Naive thymus-derived CD4-positive, alpha-beta T cell (primary cell): ENCODE data around the gene ADRM1. TPM values are rescaled to one million over a fixed set of nuclear protein-coding genes. Genes with fewer than 3 reads are reported as not detected.

Source experiments
- ATAC-seq: fragments of 150-1000 bp; cut with Tn5 transposase; 2 replicates; pipeline ENCODE4 v1.10.0; 2021; ENCODE audit warnings: mild to moderate bottlenecking, moderate library complexity
- CTCF ChIA-PET: fragments of 350-600 bp; sonication (Branson Sonifier 250); formaldehyde crosslinking; loops from one replicate; lab custom pipeline; 2021; ENCODE audit warnings: antibody characterized with exemption; lab: Charles Lee
- POLR2A ChIA-PET: fragments of 350-600 bp; sonication (Branson Sonifier 250); formaldehyde crosslinking; loops from one replicate; lab custom pipeline; 2021; ENCODE audit warnings: antibody characterized with exemption, inconsistent platforms; lab: Charles Lee
- DNase-seq, 9 donors: peaks; one replicate each; pipeline versions ENCODE4 v3.0.0 to v3.0.0-alpha.2; 2020 to 2022; ENCODE audit warnings: mixed read lengths in 1 of 9
- H3K27ac ChIP-seq: one replicate; pipeline ENCODE4 v1.7.0; 2013; ENCODE audit warnings: mild to moderate bottlenecking, low read depth, low read length, moderate library complexity
- H3K27me3 ChIP-seq, 2 donors: one replicate each; pipeline ENCODE4 v1.7.0; 2013; ENCODE audit warnings: low read length in 2 of 2, mild to moderate bottlenecking in 2 of 2, moderate library complexity in 2 of 2; ENCODE audit not compliant: control insufficient read depth in 2 of 2, insufficient read depth in 2 of 2
- H3K36me3 ChIP-seq, 3 experiments: 1 replicate in 2 of 3; 2 replicates in 1 of 3; pipeline ENCODE4 v1.7.0; 2013; ENCODE audit warnings: low read length in 3 of 3, mild to moderate bottlenecking in 3 of 3, moderate library complexity in 1 of 3; ENCODE audit not compliant: insufficient read depth in 3 of 3, control insufficient read depth in 2 of 3
- H3K4me1 ChIP-seq, 2 donors: one replicate each; pipeline ENCODE4 v1.7.0; 2013; ENCODE audit warnings: low read length in 2 of 2, mild to moderate bottlenecking in 2 of 2, moderate library complexity in 1 of 2; ENCODE audit not compliant: control insufficient read depth in 2 of 2, insufficient read depth in 2 of 2
- H3K4me3 ChIP-seq: 2 replicates; pipeline ENCODE4 v1.7.0; 2013; ENCODE audit warnings: mild to moderate bottlenecking, low read length
- H3K9me3 ChIP-seq, 3 experiments: 1 replicate in 2 of 3; 2 replicates in 1 of 3; pipeline ENCODE4 v1.7.0; 2013; ENCODE audit warnings: low read length in 3 of 3; ENCODE audit not compliant: control insufficient read depth in 2 of 3
- H3K27ac Mint-ChIP-seq, 9 donors: one replicate each; pipeline ENCODE4 v1.8.0; 2020 to 2022; ENCODE audit warnings: mixed read lengths in 9 of 9, mild to moderate bottlenecking in 8 of 9, moderate library complexity in 5 of 9, inconsistent platforms in 2 of 9
- H3K27me3 Mint-ChIP-seq, 5 donors: one replicate each; pipeline ENCODE4 v1.8.0; 2021 to 2022; ENCODE audit warnings: mixed read lengths in 5 of 5, mild to moderate bottlenecking in 1 of 5
- H3K36me3 Mint-ChIP-seq, 5 donors: one replicate each; pipeline ENCODE4 v1.8.0; 2020 to 2022; ENCODE audit warnings: mixed read lengths in 5 of 5, mild to moderate bottlenecking in 3 of 5, inconsistent platforms in 1 of 5
- H3K4me1 Mint-ChIP-seq, 7 donors: one replicate each; pipeline ENCODE4 v1.8.0; 2020 to 2022; ENCODE audit warnings: mixed read lengths in 7 of 7, mild to moderate bottlenecking in 3 of 7, inconsistent platforms in 1 of 7
- H3K4me3 Mint-ChIP-seq, 10 donors: one replicate each; pipeline ENCODE4 v1.8.0; 2020 to 2022; ENCODE audit warnings: mild to moderate bottlenecking in 10 of 10, mixed read lengths in 10 of 10, moderate library complexity in 6 of 10, inconsistent platforms in 2 of 10
- H3K9me3 Mint-ChIP-seq, 11 donors: one replicate each; pipeline ENCODE4 v1.8.0; 2020 to 2022; ENCODE audit warnings: mixed read lengths in 11 of 11, mild to moderate bottlenecking in 4 of 11, inconsistent platforms in 1 of 11, moderate library complexity in 1 of 11
- intact Hi-C, 2 donors: fragments of 100-400 bp; cut with micrococcal nuclease; formaldehyde crosslinking; loops; one replicate each; pipeline ENCODE4 v1.15.1; 2023
- polyA plus RNA-seq, 2 donors: library from polyadenylated mRNA; unstranded; fragments of 300-500 nt; fragmentation: Illumina TruSeq; gene quantifications; one replicate each; pipeline ENCODE4 v1.2.3, GENCODE V29; 2021
- total RNA-seq, 6 experiments: library from RNA in 5 of 6; stranded (reverse) in 5 of 6; gene quantifications; 1 replicate in 5 of 6; 2 replicates in 1 of 6; pipeline ENCODE4 v1.2.3 and lab custom pipeline; 2021 to 2026

Gene ADRM1
- total and polyA plus RNA-seq, 7 experiments from 2014 or later: 51.3 to 117 (median 56.1) TPM

DNA sequence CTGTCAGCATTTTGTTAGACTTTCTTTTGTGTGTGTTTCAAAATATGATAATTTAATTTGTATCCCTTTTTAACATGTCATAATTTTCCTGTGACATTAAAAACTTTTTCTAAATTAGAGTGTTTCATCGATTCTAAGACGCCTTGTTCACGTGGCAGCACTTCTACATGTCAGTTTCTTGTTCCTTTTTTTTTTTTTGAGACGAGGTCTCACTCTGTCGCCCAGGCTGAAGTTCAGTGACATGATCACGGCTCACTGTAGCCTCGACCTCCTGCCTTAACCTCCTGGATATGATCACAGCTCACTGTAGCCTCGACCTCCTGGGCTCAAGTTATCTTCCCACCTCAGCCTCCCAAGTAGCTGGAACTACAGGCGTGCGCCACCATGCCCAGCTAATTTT lies 27.6 kb upstream of the ADRM1 start:
- Histone ChIP-seq H3K36me3 (peaks cover 7 to 69% (median 20%) of the 10 kb centered on the region in 3 experiments), H3K4me3 (no peak overlapping the region), H3K27ac (no peak overlapping the region), H3K4me1 (no peaks in the 10 kb centered on the region), H3K27me3 (no peaks in the 10 kb centered on the region), H3K9me3 (no peaks in the 10 kb centered on the region)
- Mint-ChIP-seq H3K4me3 (no peak overlapping the region), H3K27ac (no peak overlapping the region), H3K27me3 (no peaks in the 10 kb centered on the region), H3K9me3 (no peaks in the 10 kb centered on the region), H3K36me3 (peaks cover 9 to 61% (median 15%) of the 10 kb centered on the region in 5 donors), H3K4me1 (peaks cover 0 to 3% (median 0%) of the 10 kb centered on the region in 7 donors)
- ChIA-PET POLR2A (no interaction called here), CTCF (no interaction called here)
- DNase-seq (no peak), ATAC-seq (no peak)
- intact Hi-C loops: no loop called here

DNA sequence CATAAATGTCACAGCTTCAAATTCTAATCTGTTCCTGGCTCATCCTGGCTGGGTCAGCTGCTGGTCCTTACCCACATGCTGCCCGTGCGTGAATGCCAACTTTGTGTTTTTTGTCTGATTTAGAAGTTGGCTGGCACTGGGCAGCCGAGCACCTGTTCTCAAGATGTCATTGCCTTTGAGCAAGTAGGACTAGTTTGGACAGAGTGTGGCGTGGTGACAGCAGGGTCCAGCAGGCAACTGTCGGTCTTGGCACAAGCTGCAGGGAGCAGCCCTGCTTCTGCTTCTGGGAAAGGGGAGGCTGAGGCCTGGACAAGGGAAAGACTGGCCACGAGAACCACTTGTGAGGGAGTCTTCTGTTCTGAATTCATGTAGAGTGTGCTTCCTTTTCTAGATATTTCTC lies 26.4 kb upstream of the ADRM1 start:
- ChIA-PET CTCF (no interaction called here), POLR2A (no interaction called here)
- H3K36me3 Mint-ChIP-seq: peaks cover 13 to 66% (median 15%) of the 10 kb centered on the region in 5 donors
- no peak overlapping the region for H3K4me3 Mint-ChIP-seq
- no peaks in the 10 kb centered on the region for H3K9me3 Mint-ChIP-seq
- no peak for ATAC-seq
- no peak overlapping the region for H3K27ac ChIP-seq
- H3K27me3 ChIP-seq: no peaks in the 10 kb centered on the region
- no peaks in the 10 kb centered on the region for H3K9me3 ChIP-seq
- peaks cover 7 to 76% (median 27%) of the 10 kb centered on the region in 3 experiments for H3K36me3 ChIP-seq
- peaks cover 0 to 3% (median 0%) of the 10 kb centered on the region in 7 donors for H3K4me1 Mint-ChIP-seq
- intact Hi-C loops: no loop called here
- DNase-seq: no peak
- no peak overlapping the region for H3K4me3 ChIP-seq
- H3K4me1 ChIP-seq: no peaks in the 10 kb centered on the region
- no peaks in the 10 kb centered on the region for H3K27me3 Mint-ChIP-seq
- no peak overlapping the region for H3K27ac Mint-ChIP-seq

DNA sequence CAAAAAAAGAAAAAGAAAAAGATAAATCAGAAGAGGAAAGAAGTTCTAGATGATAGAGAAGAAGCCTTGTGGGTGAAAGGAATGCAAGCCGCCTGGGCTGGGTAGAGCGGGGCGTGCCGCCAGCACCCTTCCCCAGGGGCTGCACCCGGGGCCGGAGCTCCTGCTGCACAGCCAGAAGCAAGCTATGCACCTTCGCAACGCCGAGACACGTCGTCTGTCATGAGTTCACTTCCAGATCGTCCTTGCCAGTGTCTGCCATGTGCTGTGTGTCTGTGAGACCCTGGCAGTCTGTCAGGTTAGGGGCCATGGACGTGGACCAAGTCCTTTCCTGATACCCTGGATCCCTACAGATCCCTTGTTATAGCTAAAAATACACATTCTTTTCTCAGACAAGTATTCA lies 25.5 kb upstream of the ADRM1 start:
- no peaks in the 10 kb centered on the region for H3K9me3 ChIP-seq
- ChIA-PET CTCF (no interaction called here), POLR2A (no interaction called here)
- H3K27ac ChIP-seq: no peak overlapping the region
- H3K4me3 ChIP-seq: no peak overlapping the region
- H3K36me3 Mint-ChIP-seq: peaks cover 15 to 71% (median 20%) of the 10 kb centered on the region in 5 donors
- peaks cover 0 to 3% (median 0%) of the 10 kb centered on the region in 7 donors for H3K4me1 Mint-ChIP-seq
- no peaks in the 10 kb centered on the region for H3K9me3 Mint-ChIP-seq
- peaks cover 7 to 76% (median 33%) of the 10 kb centered on the region in 3 experiments for H3K36me3 ChIP-seq
- DNase-seq (no peak), ATAC-seq (no peak)
- no peak overlapping the region for H3K27ac Mint-ChIP-seq
- H3K27me3 Mint-ChIP-seq: no peaks in the 10 kb centered on the region
- H3K27me3 ChIP-seq: no peaks in the 10 kb centered on the region
- intact Hi-C loops: no loop called here
- H3K4me1 ChIP-seq: no peaks in the 10 kb centered on the region
- no peak overlapping the region for H3K4me3 Mint-ChIP-seq

DNA sequence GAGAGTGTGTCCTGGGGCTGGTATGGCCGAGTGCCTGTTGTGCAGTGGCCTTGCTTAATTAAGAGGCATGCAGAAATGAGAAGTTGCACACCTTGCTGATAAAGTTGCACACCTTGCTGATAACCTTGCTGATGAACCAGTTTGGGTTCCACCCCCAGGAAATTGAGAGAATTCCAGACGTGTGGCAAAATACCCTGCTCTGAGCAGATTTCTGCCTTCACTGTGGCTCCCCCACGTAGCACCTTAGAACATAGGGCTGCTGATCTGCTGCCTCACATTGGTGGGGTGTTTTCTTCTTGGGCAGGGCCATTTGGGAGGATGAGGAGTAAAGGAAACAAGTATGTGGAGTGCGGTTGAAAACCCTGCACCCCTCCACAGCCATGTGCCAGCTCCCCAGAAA lies 22.5 kb upstream of the ADRM1 start:
- H3K9me3 Mint-ChIP-seq: no peaks in the 10 kb centered on the region
- DNase-seq (no peak), ATAC-seq (no peak)
- no peaks in the 10 kb centered on the region for H3K4me1 ChIP-seq
- no peak overlapping the region for H3K27ac Mint-ChIP-seq
- H3K36me3 ChIP-seq: peaks cover 0 to 82% (median 24%) of the 10 kb centered on the region in 3 experiments
- peaks cover 4 to 60% (median 14%) of the 10 kb centered on the region in 5 donors for H3K36me3 Mint-ChIP-seq
- H3K27ac ChIP-seq: no peak overlapping the region
- H3K4me1 Mint-ChIP-seq: peaks cover 0 to 3% (median 0%) of the 10 kb centered on the region in 7 donors
- H3K9me3 ChIP-seq: no peaks in the 10 kb centered on the region
- ChIA-PET POLR2A (no interaction called here), CTCF (no interaction called here)
- no peak overlapping the region for H3K4me3 ChIP-seq
- H3K27me3 Mint-ChIP-seq: no peaks in the 10 kb centered on the region
- intact Hi-C loops: no loop called here
- no peak overlapping the region for H3K4me3 Mint-ChIP-seq
- H3K27me3 ChIP-seq: no peaks in the 10 kb centered on the region

DNA sequence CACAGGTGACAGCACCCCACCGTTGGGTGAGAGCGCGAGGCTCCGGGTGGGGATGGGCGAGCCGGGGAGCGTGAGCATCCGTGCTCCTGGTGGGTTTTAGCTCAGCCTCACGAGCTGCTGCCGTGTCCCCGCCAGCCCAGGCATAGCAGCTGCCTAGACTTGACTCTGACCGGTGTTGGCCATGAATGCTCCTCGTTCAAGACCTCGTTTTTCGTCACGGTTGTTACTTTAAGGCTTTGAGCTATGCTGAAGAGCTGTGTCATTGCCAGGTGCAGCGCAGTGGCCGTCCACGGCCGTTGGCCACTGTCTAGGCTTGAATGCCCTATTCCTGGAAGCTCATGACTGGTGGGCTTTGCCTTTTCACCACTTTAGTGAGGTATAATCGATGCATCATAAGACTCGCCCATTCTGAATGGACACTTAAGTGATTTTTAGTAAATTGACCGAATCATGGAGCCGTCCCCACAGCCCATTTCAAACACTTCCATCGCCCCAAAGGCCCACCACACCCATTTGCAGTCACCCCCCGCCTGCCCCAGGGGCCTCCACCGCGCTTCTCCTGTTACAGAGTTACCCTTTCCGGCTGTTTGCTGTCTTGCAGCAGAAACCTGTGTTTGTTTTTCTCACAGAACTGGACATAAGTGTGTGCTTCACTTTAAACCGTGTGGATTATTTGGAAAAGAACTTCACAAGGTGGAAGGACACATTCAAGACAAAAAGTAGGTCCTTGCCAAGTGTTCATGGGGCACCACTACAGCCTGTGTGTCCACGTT lies 21.4 kb upstream of the ADRM1 start:
- Histone ChIP-seq H3K27me3 (no peaks in the 10 kb centered on the region), H3K4me3 (no peak overlapping the region), H3K36me3 (peaks cover 0 to 86% (median 24%) of the 10 kb centered on the region in 3 experiments), H3K4me1 (no peaks in the 10 kb centered on the region), H3K27ac (no peak overlapping the region), H3K9me3 (no peaks in the 10 kb centered on the region)
- Mint-ChIP-seq H3K4me3 (no peak overlapping the region), H3K4me1 (peaks cover 0 to 3% (median 0%) of the 10 kb centered on the region in 7 donors), H3K27ac (no peak overlapping the region), H3K27me3 (no peaks in the 10 kb centered on the region), H3K36me3 (peaks cover 4 to 58% (median 13%) of the 10 kb centered on the region in 5 donors), H3K9me3 (no peaks in the 10 kb centered on the region)
- DNase-seq (no peak), ATAC-seq (no peak)
- CTCF ChIA-PET: no interaction called here
- POLR2A ChIA-PET: no interaction called here
- intact Hi-C loops: no loop called here

DNA sequence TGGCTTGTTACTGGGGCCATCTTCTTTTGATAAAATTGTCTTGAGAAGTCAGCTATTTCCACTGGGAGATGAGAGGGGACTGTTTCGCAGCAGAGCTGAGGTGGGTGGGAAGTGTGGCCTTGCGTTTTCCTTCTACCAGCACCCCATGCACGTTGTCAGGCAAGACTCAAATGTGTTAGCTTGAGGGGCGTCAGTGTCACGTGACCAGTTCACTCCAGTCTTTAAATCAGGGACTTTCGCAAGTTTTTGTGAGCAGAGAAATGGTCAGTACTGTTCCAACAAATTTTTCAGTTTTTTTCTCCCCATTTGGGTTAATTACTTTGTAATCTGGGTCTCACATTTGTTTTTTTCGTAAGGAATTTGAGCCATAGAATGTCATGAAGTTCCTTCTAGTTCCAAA lies 20.7 kb upstream of the ADRM1 start:
- no peaks in the 10 kb centered on the region for H3K4me1 ChIP-seq
- H3K36me3 Mint-ChIP-seq: peaks cover 8 to 54% (median 12%) of the 10 kb centered on the region in 5 donors
- no peaks in the 10 kb centered on the region for H3K27me3 Mint-ChIP-seq
- no peak for DNase-seq
- peaks cover 0 to 3% (median 0%) of the 10 kb centered on the region in 7 donors for H3K4me1 Mint-ChIP-seq
- POLR2A ChIA-PET: no interaction called here
- H3K9me3 Mint-ChIP-seq: no peaks in the 10 kb centered on the region
- H3K4me3 Mint-ChIP-seq: no peak overlapping the region
- no peaks in the 10 kb centered on the region for H3K27me3 ChIP-seq
- no peak overlapping the region for H3K4me3 ChIP-seq
- H3K9me3 ChIP-seq: no peaks in the 10 kb centered on the region
- peaks cover 0 to 84% (median 20%) of the 10 kb centered on the region in 3 experiments for H3K36me3 ChIP-seq
- intact Hi-C loops: no loop called here
- no peak for ATAC-seq
- no peak overlapping the region for H3K27ac ChIP-seq
- CTCF ChIA-PET: no interaction called here
- peak overlapping the region in 1 of 9 donors; percentile 4 for H3K27ac Mint-ChIP-seq
